ENCODE data around the gene USP6. TPM values are rescaled to one million over a fixed set of nuclear protein-coding genes. Genes with fewer than 3 reads are reported as not detected.
A peak's percentile ranks its signal among the peaks of the same experiment; 100 is the strongest.
"Not testable (repeated sequence)": the region's sequence is repeated elsewhere in the genome, so short reads cannot be mapped to it uniquely, and the experiment has no call there.

USP6 gene
- total RNA-seq, 1 donor = not detected

- Histone ChIP-seq H2AFZ (ENCODE audit: low read length) (no peak overlapping the region), H4K20me1 (ENCODE audit: insufficient read depth, low read length) (peaks cover 3% of the 10 kb centered on the region), H3K4me1 (ENCODE audit: insufficient read depth, low read length) (peaks cover 7% of the 10 kb centered on the region), H3K27me3 (ENCODE audit: insufficient read depth, low read length) (no peaks in the 10 kb centered on the region), H3K27ac (ENCODE audit: low read depth, low read length) (no peak overlapping the region), H3K4me2 (ENCODE audit: insufficient read depth, low read length) (no peak overlapping the region), H3K36me3 (ENCODE audit: insufficient read depth, low read length) (peaks cover 7% of the 10 kb centered on the region), H3K9me3 (ENCODE audit: low read depth, low read length) (no peaks in the 10 kb centered on the region), H3K79me2 (ENCODE audit: insufficient read depth, low read length) (no peaks in the 10 kb centered on the region), H3K4me3 (ENCODE audit: insufficient read depth, low read length) (no peak overlapping the region)
- DNase-seq (ENCODE audit: insufficient read length, low spot score, missing footprints) = no peak
- TF ChIP-seq, protein P1, sequence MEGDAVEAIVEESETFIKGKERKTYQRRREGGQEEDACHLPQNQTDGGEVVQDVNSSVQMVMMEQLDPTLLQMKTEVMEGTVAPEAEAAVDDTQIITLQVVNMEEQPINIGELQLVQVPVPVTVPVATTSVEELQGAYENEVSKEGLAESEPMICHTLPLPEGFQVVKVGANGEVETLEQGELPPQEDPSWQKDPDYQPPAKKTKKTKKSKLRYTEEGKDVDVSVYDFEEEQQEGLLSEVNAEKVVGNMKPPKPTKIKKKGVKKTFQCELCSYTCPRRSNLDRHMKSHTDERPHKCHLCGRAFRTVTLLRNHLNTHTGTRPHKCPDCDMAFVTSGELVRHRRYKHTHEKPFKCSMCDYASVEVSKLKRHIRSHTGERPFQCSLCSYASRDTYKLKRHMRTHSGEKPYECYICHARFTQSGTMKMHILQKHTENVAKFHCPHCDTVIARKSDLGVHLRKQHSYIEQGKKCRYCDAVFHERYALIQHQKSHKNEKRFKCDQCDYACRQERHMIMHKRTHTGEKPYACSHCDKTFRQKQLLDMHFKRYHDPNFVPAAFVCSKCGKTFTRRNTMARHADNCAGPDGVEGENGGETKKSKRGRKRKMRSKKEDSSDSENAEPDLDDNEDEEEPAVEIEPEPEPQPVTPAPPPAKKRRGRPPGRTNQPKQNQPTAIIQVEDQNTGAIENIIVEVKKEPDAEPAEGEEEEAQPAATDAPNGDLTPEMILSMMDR (IDR thresholded peaks at IDR 0.05; ENCODE audit: extremely low read depth, low read depth, low read length) = no peak
These were observed 94.3 kb downstream of the USP6 start for GRCh38 chr17:5210091-5210490.

DNA sequence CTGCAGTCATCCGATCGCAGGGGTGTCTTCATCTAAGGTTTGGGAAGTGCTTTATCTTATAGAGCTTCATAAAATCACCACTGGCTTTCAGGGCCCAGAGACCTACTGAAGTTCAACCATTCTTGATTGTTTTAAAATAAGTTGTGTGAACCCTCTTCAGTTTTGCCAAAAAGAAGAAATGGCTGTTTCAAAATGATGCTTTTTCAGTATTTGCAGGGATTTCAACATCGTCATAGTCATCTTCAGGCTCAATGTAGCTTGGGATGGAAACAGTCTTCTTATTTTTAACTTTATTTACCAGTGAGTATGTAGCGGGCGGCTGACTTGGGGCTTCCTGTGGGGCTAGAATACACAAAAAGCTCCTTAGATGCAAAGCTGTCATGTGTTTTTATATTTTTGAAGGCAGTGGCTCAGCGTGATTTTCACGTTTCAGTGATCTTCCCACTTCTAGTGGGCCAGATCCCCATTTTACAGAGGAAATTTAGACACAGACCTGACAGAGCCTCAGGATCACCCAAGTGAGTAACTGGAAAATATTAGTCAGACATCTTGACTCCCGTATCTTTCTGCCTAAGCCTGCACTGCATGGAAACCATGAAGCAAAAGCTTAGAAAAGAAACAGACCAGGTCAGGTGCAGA is 94.9 kb downstream of the USP6 start:
- H3K36me3 ChIP-seq (ENCODE audit: insufficient read depth, low read length) = peaks cover 9% of the 10 kb centered on the region
- no peak for DNase-seq (ENCODE audit: insufficient read length, low spot score, missing footprints)
- H4K20me1 ChIP-seq (ENCODE audit: insufficient read depth, low read length) = peaks cover 3% of the 10 kb centered on the region
- H2AFZ ChIP-seq (ENCODE audit: low read length) = no peak overlapping the region
- TF ChIP-seq, protein P1 (IDR thresholded peaks at IDR 0.05; ENCODE audit: extremely low read depth, low read depth, low read length) = no peak
- H3K4me3 ChIP-seq (ENCODE audit: insufficient read depth, low read length) = no peak overlapping the region
- no peaks in the 10 kb centered on the region for H3K79me2 ChIP-seq (ENCODE audit: insufficient read depth, low read length)
- peaks cover 7% of the 10 kb centered on the region for H3K4me1 ChIP-seq (ENCODE audit: insufficient read depth, low read length)
- no peak overlapping the region for H3K27ac ChIP-seq (ENCODE audit: low read depth, low read length)
- H3K4me2 ChIP-seq (ENCODE audit: insufficient read depth, low read length) = no peak overlapping the region
- H3K9me3 ChIP-seq (ENCODE audit: low read depth, low read length) = no peaks in the 10 kb centered on the region
- H3K27me3 ChIP-seq (ENCODE audit: insufficient read depth, low read length) = no peaks in the 10 kb centered on the region

DNA sequence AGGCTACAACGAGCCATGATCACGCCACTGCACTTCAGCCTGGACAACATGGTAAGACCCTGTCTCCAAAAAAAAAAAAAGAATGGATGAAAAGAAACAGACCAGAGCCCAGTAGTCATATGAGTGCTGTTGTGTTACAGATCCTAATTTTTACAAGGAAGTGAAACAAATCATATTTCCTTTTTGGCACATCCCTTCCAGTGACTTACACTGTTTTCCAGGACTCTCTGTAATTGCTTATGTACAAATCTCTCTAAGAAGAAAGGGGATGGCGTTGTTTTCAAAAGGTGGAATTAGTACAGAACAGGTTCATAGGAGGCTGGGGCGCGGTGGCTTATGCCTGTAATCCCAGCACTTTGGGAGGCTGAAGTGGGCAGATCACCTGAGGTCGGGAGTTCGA is 95.6 kb downstream of the USP6 start:
- H3K79me2 ChIP-seq (ENCODE audit: insufficient read depth, low read length) = no peaks in the 10 kb centered on the region
- no peak overlapping the region for H3K4me2 ChIP-seq (ENCODE audit: insufficient read depth, low read length)
- peak; percentile 59 for DNase-seq (ENCODE audit: insufficient read length, low spot score, missing footprints)
- H3K9me3 ChIP-seq (ENCODE audit: low read depth, low read length) = no peaks in the 10 kb centered on the region
- no peak overlapping the region for H3K4me3 ChIP-seq (ENCODE audit: insufficient read depth, low read length)
- peaks cover 7% of the 10 kb centered on the region for H3K4me1 ChIP-seq (ENCODE audit: insufficient read depth, low read length)
- H3K36me3 ChIP-seq (ENCODE audit: insufficient read depth, low read length) = peaks cover 9% of the 10 kb centered on the region
- H4K20me1 ChIP-seq (ENCODE audit: insufficient read depth, low read length) = peaks cover 3% of the 10 kb centered on the region
- no peaks in the 10 kb centered on the region for H3K27me3 ChIP-seq (ENCODE audit: insufficient read depth, low read length)
- H2AFZ ChIP-seq (ENCODE audit: low read length) = no peak overlapping the region
- TF ChIP-seq, protein P1 (IDR thresholded peaks at IDR 0.05; ENCODE audit: extremely low read depth, low read depth, low read length) = no peak
- no peak overlapping the region for H3K27ac ChIP-seq (ENCODE audit: low read depth, low read length)

- not testable (repeated sequence) for H3K79me2 ChIP-seq (ENCODE audit: insufficient read depth, low read length); H3K4me2 ChIP-seq (ENCODE audit: insufficient read depth, low read length); H2AFZ ChIP-seq (ENCODE audit: low read length); H3K4me1 ChIP-seq (ENCODE audit: insufficient read depth, low read length); H3K9me3 ChIP-seq (ENCODE audit: low read depth, low read length); H4K20me1 ChIP-seq (ENCODE audit: insufficient read depth, low read length); DNase-seq (ENCODE audit: insufficient read length, low spot score, missing footprints); H3K4me3 ChIP-seq (ENCODE audit: insufficient read depth, low read length); H3K27ac ChIP-seq (ENCODE audit: low read depth, low read length); H3K36me3 ChIP-seq (ENCODE audit: insufficient read depth, low read length); H3K27me3 ChIP-seq (ENCODE audit: insufficient read depth, low read length)
These were observed 101.7 kb downstream of the USP6 start for GRCh38 chr17:5217562-5217961.
